IPS DF 6.9 (cell line): Measurements from ENCODE around the gene RNASET2.

Source experiments
- DNase-seq: peaks from one replicate; pipeline ENCODE4 v3.0.0-alpha.2; 2013; ENCODE audit warnings: low read depth, low spot score
- H3K27ac ChIP-seq: one replicate; pipeline ENCODE4 v1.5.1; 2013; ENCODE audit warnings: low read length, control low read depth
- H3K27me3 ChIP-seq: 2 replicates; pipeline ENCODE4 v1.6.1; 2013; ENCODE audit warnings: mild to moderate bottlenecking, low read length; ENCODE audit not compliant: control insufficient read depth, insufficient read depth
- H3K36me3 ChIP-seq: 2 replicates; pipeline ENCODE4 v1.6.1; 2013; ENCODE audit warnings: low read length; ENCODE audit not compliant: control insufficient read depth, insufficient read depth
- H3K4me1 ChIP-seq: 2 replicates; pipeline ENCODE4 v1.6.1; 2013; ENCODE audit warnings: low read length; ENCODE audit not compliant: control insufficient read depth, insufficient read depth
- H3K4me3 ChIP-seq: 2 replicates; pipeline ENCODE4 v1.5.1; 2013; ENCODE audit warnings: mild to moderate bottlenecking, low read length
- H3K9me3 ChIP-seq: 2 replicates; pipeline ENCODE4 v1.6.1; 2013; ENCODE audit warnings: low read length, inconsistent platforms; ENCODE audit not compliant: control insufficient read depth, insufficient read depth
- WGBS: extraction: QIAGEN DNeasy Blood & Tissue Kit; methylation state at CpG from one replicate; pipeline ENCODE4 v1.1.7; 2013; ENCODE audit warnings: mixed read lengths, missing lambda C conversion rate; ENCODE audit not compliant: insufficient read length, insufficient coverage; 5-methylcytosine and 5-hydroxymethylcytosine counted together

The RNASET2 gene

GRCh38 chr6:166936079-166936787 lies 20.1 kb downstream of the RNASET2 start:
- Histone ChIP-seq H3K9me3 (no peaks in the 10 kb centered on the region), H3K27me3 (no peaks in the 10 kb centered on the region), H3K36me3 (no peaks in the 10 kb centered on the region; the same call in 1 of the 2 replicates), H3K4me3 (no peak overlapping the region), H3K27ac (no peak overlapping the region), H3K4me1 (no peaks in the 10 kb centered on the region)
- no peak for DNase-seq
- WGBS: no CpG with 5 or more reads among the region's 8 CpGs

- no peak for DNase-seq
- Histone ChIP-seq H3K27me3 (no peaks in the 10 kb centered on the region), H3K9me3 (no peaks in the 10 kb centered on the region), H3K4me3 (no peak overlapping the region), H3K36me3 (peaks cover 2% of the 10 kb centered on the region; the same call in 1 of the 2 replicates), H3K4me1 (no peaks in the 10 kb centered on the region), H3K27ac (no peak overlapping the region)
- no CpG with 5 or more reads among the region's 7 CpGs for WGBS
Observed at GRCh38 chr6:166935353-166935752, 21.0 kb downstream of the RNASET2 start.

GRCh38 chr6:166934174-166934573 lies 22.2 kb downstream of the RNASET2 start:
- Histone ChIP-seq H3K4me1 (no peaks in the 10 kb centered on the region), H3K4me3 (no peak overlapping the region), H3K9me3 (no peaks in the 10 kb centered on the region), H3K27me3 (no peaks in the 10 kb centered on the region), H3K36me3 (peaks cover 3% of the 10 kb centered on the region; the same call in 1 of the 2 replicates), H3K27ac (no peak overlapping the region)
- WGBS: no CpG with 5 or more reads among the region's 8 CpGs
- no peak for DNase-seq

- no peak for DNase-seq
- no peak overlapping the region for H3K4me3 ChIP-seq
- H3K4me1 ChIP-seq: no peaks in the 10 kb centered on the region
- H3K27ac ChIP-seq: no peak overlapping the region
- H3K27me3 ChIP-seq: no peaks in the 10 kb centered on the region
- H3K36me3 ChIP-seq: peaks cover 3% of the 10 kb centered on the region; the same call in 1 of the 2 replicates
- WGBS: no CpG with 5 or more reads among the region's 6 CpGs
- H3K9me3 ChIP-seq: no peaks in the 10 kb centered on the region
Observed at GRCh38 chr6:166933396-166933795, 23.0 kb downstream of the RNASET2 start.

- H3K27me3 ChIP-seq: no peaks in the 10 kb centered on the region
- DNase-seq: no peak
- WGBS: no CpG with 5 or more reads among the region's 10 CpGs
- 0 out of 2 replicates have a peak, but pooled peaks cover 3% of the 10 kb centered on the region for H3K36me3 ChIP-seq
- no peak overlapping the region for H3K4me3 ChIP-seq
- no peak overlapping the region for H3K27ac ChIP-seq
- H3K4me1 ChIP-seq: no peaks in the 10 kb centered on the region
- H3K9me3 ChIP-seq: no peaks in the 10 kb centered on the region
Observed at GRCh38 chr6:166932616-166933015, 23.7 kb downstream of the RNASET2 start.

- H3K9me3 ChIP-seq: no peaks in the 10 kb centered on the region
- no peaks in the 10 kb centered on the region for H3K27me3 ChIP-seq
- no peaks in the 10 kb centered on the region for H3K4me1 ChIP-seq
- no peak overlapping the region for H3K4me3 ChIP-seq
- WGBS: no CpG with 5 or more reads among the region's 6 CpGs
- H3K27ac ChIP-seq: no peak overlapping the region
- no peak for DNase-seq
- H3K36me3 ChIP-seq: 0 out of 2 replicates have a peak, but pooled peaks cover 3% of the 10 kb centered on the region
Observed at GRCh38 chr6:166932116-166932515, 24.2 kb downstream of the RNASET2 start.

- no peaks in the 10 kb centered on the region for H3K9me3 ChIP-seq
- no peak overlapping the region for H3K27ac ChIP-seq
- H3K36me3 ChIP-seq: 0 out of 2 replicates have a peak, but pooled peaks cover 3% of the 10 kb centered on the region
- no peak overlapping the region for H3K4me3 ChIP-seq
- WGBS: no CpG with 5 or more reads among the region's 14 CpGs
- H3K4me1 ChIP-seq: no peaks in the 10 kb centered on the region
- H3K27me3 ChIP-seq: no peaks in the 10 kb centered on the region
- DNase-seq: no peak
Observed at GRCh38 chr6:166931426-166931970, 24.9 kb downstream of the RNASET2 start.

GRCh38 chr6:166930354-166930891 lies 25.9 kb downstream of the RNASET2 start:
- no peaks in the 10 kb centered on the region for H3K4me1 ChIP-seq
- 0 out of 2 replicates have a peak, but pooled peaks cover 3% of the 10 kb centered on the region for H3K36me3 ChIP-seq
- H3K9me3 ChIP-seq: no peaks in the 10 kb centered on the region
- H3K27ac ChIP-seq: no peak overlapping the region
- no peak for DNase-seq
- WGBS: no CpG with 5 or more reads among the region's 4 CpGs
- no peak overlapping the region for H3K4me3 ChIP-seq
- H3K27me3 ChIP-seq: no peaks in the 10 kb centered on the region

- no peak for DNase-seq
- WGBS: no CpG with 5 or more reads among the region's 9 CpGs
- 0 out of 2 replicates have a peak, but pooled peaks cover 3% of the 10 kb centered on the region for H3K36me3 ChIP-seq
- H3K4me3 ChIP-seq: no peak overlapping the region
- no peaks in the 10 kb centered on the region for H3K4me1 ChIP-seq
- no peaks in the 10 kb centered on the region for H3K27me3 ChIP-seq
- no peak overlapping the region for H3K27ac ChIP-seq
- no peaks in the 10 kb centered on the region for H3K9me3 ChIP-seq
Observed at GRCh38 chr6:166929542-166930189, 26.7 kb downstream of the RNASET2 start.
